ENCODE results near the gene SLC35G2.
"Not testable (repeated sequence)": the region's sequence is repeated elsewhere in the genome, so short reads cannot be mapped to it uniquely, and the experiment has no call there.

Gene SLC35G2

GRCh38 chr3:136883967-136884720 is 65.2 kb downstream of the SLC35G2 start:
- Histone ChIP-seq H3K36me3 (replicated peaks) (no peaks in the 10 kb centered on the region), H3K4me1 (no peaks in the 10 kb centered on the region; the same call in 1 of the 2 replicates), H3K9me3 (no peaks in the 10 kb centered on the region), H3K4me3 (no peak overlapping the region), H3K27me3 (ENCODE audit: low read depth) (no peaks in the 10 kb centered on the region)
- no peak for DNase-seq (ENCODE audit: low spot score in 2 of 2)
- in situ Hi-C loops (cut with MboI; ENCODE audit: low sequenced_read_pairs): no loop called here

GRCh38 chr3:136885357-136886213 is 66.7 kb downstream of the SLC35G2 start:
- Histone ChIP-seq H3K4me3 (no peak overlapping the region), H3K9me3 (no peaks in the 10 kb centered on the region), H3K4me1 (no peaks in the 10 kb centered on the region; the same call in 1 of the 2 replicates), H3K36me3 (replicated peaks) (no peaks in the 10 kb centered on the region), H3K27me3 (ENCODE audit: low read depth) (no peaks in the 10 kb centered on the region)
- DNase-seq (ENCODE audit: low spot score in 2 of 2): no peak
- in situ Hi-C loops (cut with MboI; ENCODE audit: low sequenced_read_pairs): no loop called here

GRCh38 chr3:136889947-136890346 is 71.0 kb downstream of the SLC35G2 start:
- Histone ChIP-seq H3K36me3 (replicated peaks) (no peaks in the 10 kb centered on the region), H3K9me3 (no peaks in the 10 kb centered on the region), H3K4me3 (no peak overlapping the region), H3K27me3 (ENCODE audit: low read depth) (no peaks in the 10 kb centered on the region), H3K4me1 (no peaks in the 10 kb centered on the region; the same call in 1 of the 2 replicates)
- DNase-seq (ENCODE audit: low spot score in 2 of 2): no peak
- in situ Hi-C loops (cut with MboI; ENCODE audit: low sequenced_read_pairs): no loop called here

DNA sequence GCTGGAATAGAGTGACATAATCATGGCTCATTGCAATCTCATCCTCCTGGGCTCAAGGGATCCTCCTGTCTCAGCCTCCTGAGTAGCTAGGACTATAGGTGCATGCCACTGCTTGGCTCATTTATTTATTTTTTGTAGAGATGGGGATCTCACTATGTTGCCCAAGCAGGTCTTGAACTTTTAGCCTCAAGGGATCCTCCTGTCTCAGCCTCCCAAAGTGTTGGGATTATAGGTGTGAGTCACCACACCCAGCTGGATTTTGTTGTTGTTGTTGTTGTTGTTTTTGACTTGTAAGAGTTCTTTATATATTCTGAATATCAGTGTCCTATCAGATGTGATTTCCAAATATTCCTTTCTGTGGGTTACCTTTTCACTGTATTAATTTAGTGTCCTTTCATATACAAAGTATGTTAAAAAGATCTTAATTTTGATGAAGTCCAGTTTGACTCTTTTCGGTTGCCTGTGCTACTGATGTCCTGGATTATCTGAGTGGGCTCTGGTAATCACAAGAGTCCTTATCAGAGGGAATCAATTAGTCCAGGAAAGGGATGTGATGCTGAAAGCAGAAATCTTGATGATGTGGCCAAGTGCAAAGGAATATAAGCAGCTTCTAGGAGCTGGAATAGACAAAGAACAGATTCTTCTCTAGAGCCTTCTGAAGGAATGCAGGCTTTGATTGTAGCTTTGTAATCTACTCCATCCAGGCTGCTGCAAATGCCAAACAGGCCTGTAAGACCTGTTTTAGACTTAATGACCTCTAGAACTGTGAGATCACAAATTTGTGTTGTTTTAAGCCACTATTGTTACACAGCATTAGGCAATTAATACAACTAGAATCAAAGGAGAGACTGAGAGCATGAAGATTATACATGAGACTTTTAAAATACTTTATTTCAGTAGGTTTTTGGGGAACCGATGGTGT is 73.3 kb downstream of the SLC35G2 start:
- no peak overlapping the region for H3K4me3 ChIP-seq
- H3K36me3 ChIP-seq (replicated peaks): no peaks in the 10 kb centered on the region
- no peaks in the 10 kb centered on the region for H3K27me3 ChIP-seq (ENCODE audit: low read depth)
- H3K9me3 ChIP-seq: no peaks in the 10 kb centered on the region
- in situ Hi-C loops (cut with MboI; ENCODE audit: low sequenced_read_pairs): no loop called here
- DNase-seq (ENCODE audit: low spot score in 2 of 2): no peak
- peaks cover 6% of the 10 kb centered on the region for H3K4me1 ChIP-seq

DNA sequence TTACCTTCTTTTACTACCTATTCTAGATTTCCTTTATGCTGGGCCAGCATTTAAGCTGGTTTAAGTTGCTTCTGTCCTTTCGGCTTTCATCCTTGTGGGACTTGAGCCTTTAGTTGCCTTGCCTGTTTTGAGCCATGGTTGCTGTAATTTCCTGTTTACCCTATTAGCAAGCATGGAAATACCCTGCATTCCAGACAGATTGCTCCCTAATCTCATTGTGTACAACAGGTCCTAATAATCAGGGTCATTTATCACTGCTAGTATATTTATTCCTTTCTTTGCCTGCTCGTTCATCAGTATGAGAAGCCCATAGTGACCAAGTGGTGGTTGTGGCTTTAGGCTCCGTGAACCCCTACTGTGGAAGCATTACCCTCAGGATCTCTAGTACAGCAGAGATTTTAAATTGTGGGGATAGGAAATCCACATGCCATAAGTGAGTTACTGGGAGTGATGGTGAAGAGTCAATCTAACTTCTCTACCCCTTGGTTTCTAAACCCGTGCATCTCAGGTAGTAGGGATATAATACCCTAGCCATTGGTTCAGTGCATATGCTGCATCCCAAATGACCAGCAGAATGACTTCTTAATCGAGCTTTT is 75.0 kb downstream of the SLC35G2 start:
- Histone ChIP-seq H3K36me3 (replicated peaks) (no peaks in the 10 kb centered on the region), H3K4me3 (no peak overlapping the region), H3K4me1 (peaks cover 16% of the 10 kb centered on the region), H3K27me3 (ENCODE audit: low read depth) (no peaks in the 10 kb centered on the region), H3K9me3 (no peaks in the 10 kb centered on the region)
- in situ Hi-C loops (cut with MboI; ENCODE audit: low sequenced_read_pairs): no loop called here
- DNase-seq (ENCODE audit: low spot score in 2 of 2): no peak

- H3K4me3 ChIP-seq; in situ Hi-C loops (cut with MboI; ENCODE audit: low sequenced_read_pairs); DNase-seq (ENCODE audit: low spot score in 2 of 2); H3K36me3 ChIP-seq (replicated peaks); H3K27me3 ChIP-seq (ENCODE audit: low read depth); H3K9me3 ChIP-seq: not testable (repeated sequence)
- peaks cover 31% of the 10 kb centered on the region for H3K4me1 ChIP-seq
Observed at GRCh38 chr3:136897171-136897570, 78.2 kb downstream of the SLC35G2 start.

GRCh38 chr3:136898549-136898948 is 79.6 kb downstream of the SLC35G2 start:
- Histone ChIP-seq H3K36me3 (replicated peaks) (peaks cover 6% of the 10 kb centered on the region; the same call in 1 of the 2 replicates), H3K27me3 (ENCODE audit: low read depth) (no peaks in the 10 kb centered on the region), H3K4me1 (peaks cover 31% of the 10 kb centered on the region), H3K4me3 (no peak overlapping the region), H3K9me3 (peaks cover 12% of the 10 kb centered on the region)
- in situ Hi-C loops (cut with MboI; ENCODE audit: low sequenced_read_pairs): no loop called here
- DNase-seq (ENCODE audit: low spot score in 2 of 2): no peak

- in situ Hi-C loops (cut with MboI; ENCODE audit: low sequenced_read_pairs): no loop called here
- DNase-seq (ENCODE audit: low spot score in 2 of 2): no peak
Observed at GRCh38 chr3:136898954-136899353, 80.0 kb downstream of the SLC35G2 start.

DNA sequence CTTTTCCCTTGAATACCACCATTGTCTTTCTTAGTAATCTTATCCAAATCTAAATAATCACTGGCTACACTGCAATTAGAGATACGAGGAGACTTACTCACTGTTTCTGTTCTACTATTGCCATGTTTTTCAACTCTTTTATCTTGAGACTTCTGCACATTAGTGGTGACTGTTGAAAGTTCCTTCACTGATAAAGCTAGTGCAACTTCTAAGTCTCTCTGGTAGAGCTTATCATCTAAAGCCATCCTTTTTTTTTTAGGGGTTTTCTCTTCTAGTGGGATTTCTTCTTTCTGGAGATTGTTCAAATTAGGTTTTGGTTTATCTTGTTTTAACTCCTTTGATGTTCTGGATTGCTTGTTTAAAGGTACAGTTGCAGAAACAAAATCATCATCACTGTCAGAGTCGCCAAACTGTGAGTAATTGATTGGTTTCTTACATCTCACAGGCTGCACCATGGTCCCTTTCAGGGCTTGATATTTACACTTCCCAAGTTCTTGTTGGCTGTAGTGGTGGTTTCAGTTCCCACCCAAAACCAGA is 80.8 kb downstream of the SLC35G2 start:
- Histone ChIP-seq H3K27me3 (ENCODE audit: low read depth) (no peaks in the 10 kb centered on the region), H3K36me3 (replicated peaks) (peaks cover 6% of the 10 kb centered on the region; the same call in 1 of the 2 replicates), H3K9me3 (peaks cover 21% of the 10 kb centered on the region), H3K4me3 (no peak overlapping the region), H3K4me1 (peaks cover 31% of the 10 kb centered on the region)
- in situ Hi-C loops (cut with MboI; ENCODE audit: low sequenced_read_pairs): no loop called here
- no peak for DNase-seq (ENCODE audit: low spot score in 2 of 2)

More at GRCh38 chr3:136898954-136899353, 80.0 kb downstream of the SLC35G2 start:
- Histone ChIP-seq H3K27me3 (ENCODE audit: low read depth) (no peaks in the 10 kb centered on the region), H3K36me3 (replicated peaks) (peaks cover 6% of the 10 kb centered on the region; the same call in 1 of the 2 replicates), H3K9me3 (peaks cover 16% of the 10 kb centered on the region), H3K4me1 (peaks cover 31% of the 10 kb centered on the region), H3K4me3 (no peak overlapping the region)

DNA sequence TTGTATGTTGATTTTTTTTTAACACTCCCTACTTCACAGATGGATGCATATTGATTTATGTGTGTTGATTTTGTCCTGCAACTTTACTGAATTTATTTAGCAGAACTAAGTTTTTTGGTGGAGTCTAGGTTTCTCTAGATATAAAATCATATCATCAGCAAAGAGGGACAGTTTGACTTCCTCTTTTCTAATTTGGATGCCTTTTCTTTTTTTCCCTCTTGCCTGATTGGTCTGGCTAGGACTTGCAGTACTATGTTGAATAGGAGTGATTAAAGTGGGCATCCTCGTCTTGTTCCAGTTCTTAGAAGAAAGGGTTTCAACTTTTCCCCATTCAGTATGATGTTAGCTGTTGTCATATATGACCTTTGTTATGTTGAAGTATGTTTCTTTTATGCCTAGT is 81.8 kb downstream of the SLC35G2 start:
- peaks cover 21% of the 10 kb centered on the region for H3K9me3 ChIP-seq
- not testable (repeated sequence) for H3K36me3 ChIP-seq (replicated peaks); H3K4me3 ChIP-seq

GRCh38 chr3:136901391-136901790 is 82.5 kb downstream of the SLC35G2 start:
- H3K4me1 ChIP-seq: peaks cover 31% of the 10 kb centered on the region
- no peak overlapping the region for H3K4me3 ChIP-seq
- peaks cover 6% of the 10 kb centered on the region; the same call in 1 of the 2 replicates for H3K36me3 ChIP-seq (replicated peaks)
- peaks cover 21% of the 10 kb centered on the region for H3K9me3 ChIP-seq
- in situ Hi-C loops (cut with MboI; ENCODE audit: low sequenced_read_pairs): no loop called here
- no peaks in the 10 kb centered on the region for H3K27me3 ChIP-seq (ENCODE audit: low read depth)
- peak in 1 of 2 experiments; percentile 54 for DNase-seq (ENCODE audit: low spot score in 2 of 2)

More for the DNA sequence above, 81.8 kb downstream of the SLC35G2 start:
- H3K4me1 ChIP-seq: peaks cover 31% of the 10 kb centered on the region
- H3K27me3 ChIP-seq (ENCODE audit: low read depth); in situ Hi-C loops (cut with MboI; ENCODE audit: low sequenced_read_pairs); DNase-seq (ENCODE audit: low spot score in 2 of 2): not testable (repeated sequence)

GRCh38 chr3:136902530-136902929 is 83.6 kb downstream of the SLC35G2 start:
- H3K36me3 ChIP-seq (replicated peaks); H3K27me3 ChIP-seq (ENCODE audit: low read depth); H3K4me3 ChIP-seq; in situ Hi-C loops (cut with MboI; ENCODE audit: low sequenced_read_pairs); DNase-seq (ENCODE audit: low spot score in 2 of 2): not testable (repeated sequence)
- Histone ChIP-seq H3K4me1 (peaks cover 22% of the 10 kb centered on the region), H3K9me3 (peaks cover 21% of the 10 kb centered on the region)

GRCh38 chr3:136903899-136904298 is 85.0 kb downstream of the SLC35G2 start:
- in situ Hi-C loops (cut with MboI; ENCODE audit: low sequenced_read_pairs): no loop called here
- no peak overlapping the region for H3K4me3 ChIP-seq
- H3K27me3 ChIP-seq (ENCODE audit: low read depth): no peaks in the 10 kb centered on the region
- H3K4me1 ChIP-seq: peaks cover 18% of the 10 kb centered on the region
- no peak for DNase-seq (ENCODE audit: low spot score in 2 of 2)
- H3K36me3 ChIP-seq (replicated peaks): peaks cover 6% of the 10 kb centered on the region; the same call in 1 of the 2 replicates
- H3K9me3 ChIP-seq: peaks cover 21% of the 10 kb centered on the region
